ENCODE measurements around the gene C9orf40.

GRCh38 chr9:74935008-74935407, 17.7 kb downstream of the C9orf40 start:
- TF ChIP-seq CHD2 (IDR thresholded peaks at IDR 0.05; ENCODE audit: low read length, partially characterized antibody) (no peak), EZH2phosphoT487 (IDR thresholded peaks at IDR 0.05; ENCODE audit: borderline replicate concordance, low read depth) (no peak), CTCF (IDR thresholded peaks at IDR 0.05) (no peak), TAF1 (IDR thresholded peaks at IDR 0.05; ENCODE audit: borderline replicate concordance, low read depth, low read length) (no peak), RFX5 (IDR thresholded peaks at IDR 0.05; ENCODE audit: low read length) (no peak), TEAD4 (IDR thresholded peaks at IDR 0.05; ENCODE audit: borderline replicate concordance, insufficient read depth) (no peak), NFIC (IDR thresholded peaks at IDR 0.05; ENCODE audit: borderline replicate concordance) (no peak), PBX3 (IDR thresholded peaks at IDR 0.05) (no peak), EP300 (IDR thresholded peaks at IDR 0.05; ENCODE audit: borderline replicate concordance in 1 of 2, low read depth in 1 of 2, low read length in 1 of 2) (no peak), POLR2AphosphoS5 (IDR thresholded peaks at IDR 0.05; ENCODE audit: low read depth, low read length) (no peak), IRF3 (IDR thresholded peaks at IDR 0.05; ENCODE audit: low read depth, low read length) (no peak), ZBTB33 (IDR thresholded peaks at IDR 0.05; ENCODE audit: borderline replicate concordance, low read depth) (no peak), JUND (IDR thresholded peaks at IDR 0.05) (no peak), REST (IDR thresholded peaks at IDR 0.05; ENCODE audit: low read depth, low read length) (no peak)

Measured in SK-N-SH (cell line).